H9 (cell line): Measurements from ENCODE around the gene PARP9. TPM values are rescaled to one million over a fixed set of nuclear protein-coding genes. Genes with fewer than 3 reads are reported as not detected.

Experiments used
- DNase-seq: peaks from one replicate; pipeline ENCODE4 v3.0.0-alpha.2; 2017
- H2AFZ ChIP-seq: one replicate; pipeline ENCODE4 v1.6.1; 2013; ENCODE audit warnings: mild to moderate bottlenecking, low read length, control low read depth, moderate library complexity
- H2AK5ac ChIP-seq: 2 replicates; pipeline ENCODE4 v1.6.1; 2013; ENCODE audit warnings: low read length, control low read depth, mixed read lengths; ENCODE audit not compliant: insufficient read length
- H2BK120ac ChIP-seq: one replicate; pipeline ENCODE4 v1.6.1; 2013; ENCODE audit warnings: low read depth, mild to moderate bottlenecking, low read length, control low read depth, inconsistent platforms; ENCODE audit not compliant: poor library complexity, severe bottlenecking
- H2BK12ac ChIP-seq: 2 replicates; pipeline ENCODE4 v1.6.1; 2013; ENCODE audit warnings: low read length, control low read depth, mixed read lengths, low read depth; ENCODE audit not compliant: insufficient read length
- H2BK15ac ChIP-seq: 2 replicates; pipeline ENCODE4 v1.6.1; 2013; ENCODE audit warnings: low read depth, low read length, control low read depth
- H2BK20ac ChIP-seq: one replicate; pipeline ENCODE4 v1.6.1; 2013; ENCODE audit warnings: low read depth, mild to moderate bottlenecking, low read length, control low read depth, inconsistent platforms; ENCODE audit not compliant: poor library complexity, severe bottlenecking
- H2BK5ac ChIP-seq: 2 replicates; pipeline ENCODE4 v1.6.1; 2013; ENCODE audit warnings: low read length, control low read depth, mixed read lengths; ENCODE audit not compliant: insufficient read length
- H3K14ac ChIP-seq: 2 replicates; pipeline ENCODE4 v1.6.1; 2013; ENCODE audit warnings: low read length, control low read depth; ENCODE audit not compliant: insufficient read depth
- H3K18ac ChIP-seq: 2 replicates; pipeline ENCODE4 v1.6.1; 2013; ENCODE audit warnings: low read depth, mild to moderate bottlenecking, mixed read lengths, low read length, control low read depth; ENCODE audit not compliant: insufficient read length
- H3K23ac ChIP-seq: 2 replicates; pipeline ENCODE4 v1.6.1; 2013; ENCODE audit warnings: low read length, control low read depth, mixed read lengths, low read depth; ENCODE audit not compliant: insufficient read length
- H3K23me2 ChIP-seq: 2 replicates; pipeline ENCODE4 v1.6.1; 2013; ENCODE audit warnings: low read depth, mild to moderate bottlenecking, mixed read lengths, low read length, control low read depth; ENCODE audit not compliant: insufficient read length, poor library complexity, severe bottlenecking
- H3K27ac ChIP-seq: 2 replicates; pipeline ENCODE4 v1.5.1; 2013; ENCODE audit warnings: low read length, control low read depth, mixed read lengths, low read depth; ENCODE audit not compliant: insufficient read length
- H3K27me3 ChIP-seq: 2 replicates; pipeline ENCODE4 v1.6.1; 2013; ENCODE audit warnings: low read length, control low read depth, inconsistent platforms; ENCODE audit not compliant: insufficient read depth
- H3K4ac ChIP-seq: 2 replicates; pipeline ENCODE4 v1.6.1; 2013; ENCODE audit warnings: low read depth, mild to moderate bottlenecking, control low read depth, inconsistent platforms, low read length, moderate library complexity
- H3K4me1 ChIP-seq: 2 replicates; pipeline ENCODE4 v1.6.1; 2013; ENCODE audit warnings: low read length, control low read depth, inconsistent platforms; ENCODE audit not compliant: insufficient read depth
- H3K4me2 ChIP-seq: 2 replicates; pipeline ENCODE4 v1.6.1; 2013; ENCODE audit warnings: low read length, control low read depth, mixed read lengths; ENCODE audit not compliant: insufficient read length, insufficient read depth
- H3K56ac ChIP-seq: 2 replicates; pipeline ENCODE4 v1.6.1; 2013; ENCODE audit warnings: low read depth, mild to moderate bottlenecking, mixed read lengths, low read length, control low read depth; ENCODE audit not compliant: insufficient read length
- H3K79me1 ChIP-seq: 2 replicates; pipeline ENCODE4 v1.6.1; 2013; ENCODE audit warnings: low read depth, mild to moderate bottlenecking, moderate library complexity, low read length, control low read depth, inconsistent platforms; ENCODE audit not compliant: insufficient read depth, poor library complexity, severe bottlenecking
- H3K79me2 ChIP-seq: 2 replicates; pipeline ENCODE4 v1.6.1; 2013; ENCODE audit warnings: low read length, control low read depth, inconsistent platforms; ENCODE audit not compliant: insufficient read depth
- H3K9ac ChIP-seq: 2 replicates; pipeline ENCODE4 v1.6.1; 2013; ENCODE audit warnings: low read length, control low read depth, mixed read lengths; ENCODE audit not compliant: insufficient read length; ENCODE audit errors: extremely low read depth
- H3K9me3 ChIP-seq: one replicate; pipeline ENCODE4 v1.6.1; 2013; ENCODE audit warnings: low read depth, low read length, inconsistent platforms; ENCODE audit not compliant: control insufficient read depth
- H3T11ph ChIP-seq: one replicate; pipeline ENCODE4 v1.6.1; 2013; ENCODE audit warnings: mild to moderate bottlenecking, low read length, control low read depth, inconsistent platforms
- H4K20me1 ChIP-seq: one replicate; pipeline ENCODE4 v1.6.1; 2013; ENCODE audit not compliant: control insufficient read depth, insufficient read length, insufficient read depth
- H4K5ac ChIP-seq: 2 replicates; pipeline ENCODE4 v1.6.1; 2013; ENCODE audit warnings: low read depth, mild to moderate bottlenecking, mixed read lengths, low read length, control low read depth; ENCODE audit not compliant: insufficient read length
- H4K8ac ChIP-seq: replicated peaks from 2 replicates; pipeline ENCODE4 v1.6.1; 2013; ENCODE audit warnings: low read length, control low read depth, mixed read lengths, low read depth; ENCODE audit not compliant: insufficient read length
- H4K91ac ChIP-seq: 2 replicates; pipeline ENCODE4 v1.6.1; 2013; ENCODE audit warnings: low read depth, mild to moderate bottlenecking, moderate library complexity, mixed read lengths, low read length, control low read depth; ENCODE audit not compliant: insufficient read length
- H3K27ac Mint-ChIP-seq, 3 experiments: 2 replicates in 2 of 3; 3 replicates in 1 of 3; pipeline ENCODE4 v1.8.0; 2020 to 2021; ENCODE audit warnings: mixed read lengths in 3 of 3, mild to moderate bottlenecking in 1 of 3, moderate library complexity in 1 of 3
- H3K27me3 Mint-ChIP-seq: 2 replicates; pipeline ENCODE4 v1.8.0; 2021; ENCODE audit warnings: low read depth, mild to moderate bottlenecking, moderate library complexity, mixed read lengths
- H3K36me3 Mint-ChIP-seq, 3 experiments: 2 replicates in 2 of 3; 3 replicates in 1 of 3; pipeline ENCODE4 v1.8.0; 2020 to 2021; ENCODE audit warnings: low read depth in 3 of 3, mixed read lengths in 3 of 3; ENCODE audit not compliant: insufficient read depth in 1 of 3
- H3K4me1 Mint-ChIP-seq, 2 experiments: 2 replicates each; pipeline ENCODE4 v1.8.0; 2020; ENCODE audit warnings: mixed read lengths in 2 of 2
- H3K4me3 Mint-ChIP-seq, 2 experiments: 2 replicates in 1 of 2; 3 replicates in 1 of 2; pipeline ENCODE4 v1.8.0; 2020 to 2021; ENCODE audit warnings: mild to moderate bottlenecking in 2 of 2, mixed read lengths in 2 of 2, moderate library complexity in 1 of 2
- H3K9me3 Mint-ChIP-seq, 2 experiments: 2 replicates in 1 of 2; 3 replicates in 1 of 2; pipeline ENCODE4 v1.8.0; 2020; ENCODE audit warnings: mild to moderate bottlenecking in 2 of 2, mixed read lengths in 2 of 2, moderate library complexity in 1 of 2
- CTCF ChIP-seq: fragments of 200-600 bp; sonication (generic); conservative IDR thresholded peaks from 3 replicates; pipeline ENCODE4 v1.8.0; 2021; ENCODE audit warnings: antibody characterized with exemption, mild to moderate bottlenecking
- WGBS: extraction: QIAGEN DNeasy Blood & Tissue Kit; methylation state at CpG from one replicate; pipeline ENCODE4 v1.1.7; 2013; ENCODE audit warnings: missing lambda C conversion rate, low lambda C conversion rate, mixed read lengths; ENCODE audit not compliant: insufficient read length; ENCODE audit errors: extremely low coverage; 5-methylcytosine and 5-hydroxymethylcytosine counted together
- total RNA-seq: library from RNA; stranded (reverse); gene quantifications from 2 replicates; pipeline ENCODE4 v1.2.1, GENCODE V29; 2021

PARP9 gene
- total RNA-seq, 1 experiment from 2014 or later: 3.4 TPM

DNA sequence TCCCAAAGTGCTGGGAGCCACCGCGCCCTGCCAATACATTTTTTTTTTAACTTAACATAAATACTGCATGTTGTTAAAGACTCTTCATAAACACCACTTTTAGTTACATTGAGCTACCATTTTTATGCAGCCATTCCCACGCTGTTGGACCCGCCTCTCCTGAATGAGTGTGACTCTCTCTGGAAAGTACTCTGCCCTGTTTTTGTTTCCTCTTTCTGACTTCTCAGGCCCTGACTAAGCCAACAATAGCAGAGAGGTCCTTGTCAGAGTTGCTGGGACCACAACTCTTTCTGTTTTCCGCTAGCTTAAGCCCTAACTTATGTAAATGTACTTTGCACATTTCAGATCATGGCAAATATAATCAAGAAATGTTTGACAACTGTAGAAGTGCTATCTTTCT lies 48.6 kb upstream of the PARP9 start:
- Histone ChIP-seq H3K4me1 (0 out of 2 replicates have a peak, but pooled peaks cover 2% of the 10 kb centered on the region), H4K8ac (no peak overlapping the region), H3K14ac (no peak overlapping the region), H3K4me2 (no peak overlapping the region), H3K18ac (no peak overlapping the region), H2BK5ac (no peak overlapping the region), H3T11ph (no peak overlapping the region), H3K27me3 (no peaks in the 10 kb centered on the region), H3K79me1 (no peaks in the 10 kb centered on the region), H3K23ac (no peak overlapping the region), H3K9me3 (no peaks in the 10 kb centered on the region), H2AFZ (no peak overlapping the region), H2BK12ac (no peak overlapping the region), H2AK5ac (no peak overlapping the region), H2BK20ac (no peak overlapping the region), H3K79me2 (no peaks in the 10 kb centered on the region), H4K91ac (no peak overlapping the region), H3K9ac (no peak overlapping the region), H3K56ac (no peak overlapping the region), H3K27ac (no peak overlapping the region), H2BK120ac (no peak overlapping the region), H3K4ac (no peak overlapping the region), H2BK15ac (no peak overlapping the region), H3K23me2 (no peaks in the 10 kb centered on the region), H4K20me1 (no peaks in the 10 kb centered on the region), H4K5ac (no peak overlapping the region)
- DNase-seq: no peak
- WGBS: no CpG with 5 or more reads among the region's 5 CpGs
- Mint-ChIP-seq H3K4me1 (peaks cover 13 to 17% of the 10 kb centered on the region in 2 experiments), H3K36me3 (no peaks in the 10 kb centered on the region), H3K27me3 (no peaks in the 10 kb centered on the region), H3K27ac (no peak overlapping the region), H3K4me3 (no peak overlapping the region), H3K9me3 (no peaks in the 10 kb centered on the region)
- no peak for TF ChIP-seq CTCF
